DND-41 (cell line): ENCODE data around the gene IL26.
A peak's percentile ranks its signal among the peaks of the same experiment; 100 is the strongest.

ENCODE experiments used
- ATAC-seq: fragments of 200-7000 bp; cut with Tn5 transposase; 3 replicates; pipeline ENCODE4 v1.9.1; 2021; ENCODE audit warnings: low read depth; ENCODE audit not compliant: insufficient read depth
- DNase-seq: peaks from one replicate; pipeline ENCODE4 v3.0.0-alpha.2; 2020
- H2AFZ ChIP-seq: 2 replicates; pipeline ENCODE4 v1.6.0; 2012; ENCODE audit warnings: low read depth, low read length
- H3K27ac ChIP-seq: 2 replicates; pipeline ENCODE4 v1.5.1; 2012; ENCODE audit warnings: low read length, inconsistent platforms
- H3K27me3 ChIP-seq: fragments of 200-600 bp; sonication (generic); 2 replicates; pipeline ENCODE4 v1.6.0; 2012; ENCODE audit warnings: low read length, mild to moderate bottlenecking, inconsistent platforms; ENCODE audit not compliant: insufficient read depth, poor library complexity
- H3K36me3 ChIP-seq: 2 replicates; pipeline ENCODE4 v1.5.1; 2012; ENCODE audit warnings: low read length, inconsistent platforms; ENCODE audit not compliant: insufficient read depth
- H3K4me1 ChIP-seq: 2 replicates; pipeline ENCODE4 v1.5.1; 2012; ENCODE audit warnings: mild to moderate bottlenecking, low read length; ENCODE audit not compliant: insufficient read depth
- H3K4me2 ChIP-seq: 2 replicates; pipeline ENCODE4 v1.6.0; 2012; ENCODE audit warnings: mild to moderate bottlenecking, moderate library complexity, low read length, inconsistent platforms; ENCODE audit not compliant: insufficient read depth
- H3K4me3 ChIP-seq, 2 experiments: fragments of 200-600 bp in 1 of 2; shearing (Covaris generic) in 1 of 2; 2 replicates each; pipeline ENCODE4 v1.5.1; 2012 to 2016; ENCODE audit warnings: inconsistent platforms in 2 of 2, low read length in 2 of 2, mild to moderate bottlenecking in 2 of 2, low read depth in 1 of 2, moderate library complexity in 1 of 2
- H3K79me2 ChIP-seq: 2 replicates; pipeline ENCODE4 v1.6.0; 2012; ENCODE audit warnings: low read length, inconsistent platforms; ENCODE audit not compliant: insufficient read depth
- H3K9ac ChIP-seq: 2 replicates; pipeline ENCODE4 v1.6.0; 2012; ENCODE audit warnings: low read depth, mild to moderate bottlenecking, inconsistent platforms, low read length, moderate library complexity
- H3K9me3 ChIP-seq: 2 replicates; pipeline ENCODE4 v1.5.1; 2012; ENCODE audit warnings: low read length, moderate library complexity, mild to moderate bottlenecking, inconsistent platforms; ENCODE audit not compliant: insufficient read depth, severe bottlenecking
- H4K20me1 ChIP-seq: 2 replicates; pipeline ENCODE4 v1.6.0; 2012; ENCODE audit warnings: low read length; ENCODE audit not compliant: insufficient read depth
- CTCF ChIP-seq: IDR thresholded peaks from 2 replicates; pipeline ENCODE4 v1.5.1; 2012; ENCODE audit warnings: borderline replicate concordance, low read length, moderate library complexity, mild to moderate bottlenecking; ENCODE audit not compliant: poor library complexity, severe bottlenecking; ENCODE audit errors: extremely low read depth
- EZH2 ChIP-seq: IDR thresholded peaks from 3 replicates; pipeline ENCODE4 v1.6.1; 2012; ENCODE audit warnings: borderline replicate concordance, low read depth, mild to moderate bottlenecking, moderate library complexity, low read length, inconsistent platforms; ENCODE audit not compliant: severe bottlenecking

IL26 gene

DNA sequence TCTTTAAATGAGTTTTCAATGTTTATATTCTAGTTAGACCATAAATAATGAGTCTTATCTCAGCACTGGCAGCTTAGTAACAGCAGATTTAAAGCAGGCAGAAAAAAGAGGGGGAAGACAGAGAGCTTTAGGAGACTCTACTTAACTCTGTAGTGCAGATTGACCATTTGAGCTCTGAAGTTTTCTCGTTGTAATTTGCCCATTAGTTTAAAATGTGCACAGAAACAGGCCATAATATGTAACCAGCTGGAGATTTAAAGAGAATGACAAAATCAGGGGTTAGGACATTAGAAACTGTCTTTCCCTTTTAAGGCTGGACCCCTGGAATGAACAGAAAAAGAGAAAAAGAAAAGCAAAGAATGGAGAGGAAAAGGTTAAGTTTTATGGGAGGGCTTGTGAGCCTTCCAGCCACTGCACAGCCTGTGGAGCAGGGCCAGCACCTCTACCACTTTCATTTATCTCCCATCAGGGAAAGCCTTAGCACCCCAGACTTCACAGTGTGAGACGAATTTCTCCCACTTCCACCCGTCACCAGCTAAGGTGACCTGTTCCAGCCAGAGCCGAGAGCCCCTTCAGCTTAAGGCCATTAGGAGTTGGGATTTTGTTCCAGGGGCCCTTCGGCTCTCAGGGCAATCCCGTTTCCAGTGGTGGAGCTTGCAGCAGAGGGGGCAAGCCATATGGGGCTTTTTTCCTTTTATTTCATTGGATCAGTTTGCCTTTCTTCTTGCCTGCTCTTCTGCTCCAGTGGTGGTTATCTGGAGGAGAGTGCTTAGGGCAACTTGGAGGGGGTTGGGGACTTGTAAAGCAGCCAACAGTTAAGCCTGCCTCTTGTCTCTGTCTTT lies 19.8 kb upstream of the IL26 start:
- Histone ChIP-seq H3K27ac (no peak overlapping the region), H3K4me2 (no peak overlapping the region)

GRCh38 chr12:68242777-68243176 lies 17.2 kb upstream of the IL26 start:
- H3K27ac ChIP-seq, result no peak overlapping the region
- no peak overlapping the region for H3K9ac ChIP-seq
- no peak overlapping the region for H2AFZ ChIP-seq
- TF ChIP-seq EZH2 (no peak), CTCF (no peak)
- no peaks in the 10 kb centered on the region for H4K20me1 ChIP-seq
- no peak for ATAC-seq
- no peaks in the 10 kb centered on the region for H3K27me3 ChIP-seq
- no peaks in the 10 kb centered on the region for H3K79me2 ChIP-seq
- H3K36me3 ChIP-seq, result no peaks in the 10 kb centered on the region
- peaks cover 18% of the 10 kb centered on the region for H3K4me1 ChIP-seq
- DNase-seq, result no peak
- no peak overlapping the region for H3K4me3 ChIP-seq
- H3K9me3 ChIP-seq, result no peaks in the 10 kb centered on the region
- H3K4me2 ChIP-seq, result no peak overlapping the region

More for the DNA sequence above, 19.8 kb upstream of the IL26 start:
- Histone ChIP-seq H3K79me2 (no peaks in the 10 kb centered on the region), H3K4me3 (no peak overlapping the region), H4K20me1 (no peaks in the 10 kb centered on the region), H3K36me3 (no peaks in the 10 kb centered on the region), H3K4me1 (peaks cover 14% of the 10 kb centered on the region), H2AFZ (no peak overlapping the region), H3K27me3 (no peaks in the 10 kb centered on the region), H3K9me3 (no peaks in the 10 kb centered on the region), H3K9ac (no peak overlapping the region)
- DNase-seq, result no peak
- no peak for TF ChIP-seq CTCF
- TF ChIP-seq EZH2, result no peak
- ATAC-seq, result no peak

DNA sequence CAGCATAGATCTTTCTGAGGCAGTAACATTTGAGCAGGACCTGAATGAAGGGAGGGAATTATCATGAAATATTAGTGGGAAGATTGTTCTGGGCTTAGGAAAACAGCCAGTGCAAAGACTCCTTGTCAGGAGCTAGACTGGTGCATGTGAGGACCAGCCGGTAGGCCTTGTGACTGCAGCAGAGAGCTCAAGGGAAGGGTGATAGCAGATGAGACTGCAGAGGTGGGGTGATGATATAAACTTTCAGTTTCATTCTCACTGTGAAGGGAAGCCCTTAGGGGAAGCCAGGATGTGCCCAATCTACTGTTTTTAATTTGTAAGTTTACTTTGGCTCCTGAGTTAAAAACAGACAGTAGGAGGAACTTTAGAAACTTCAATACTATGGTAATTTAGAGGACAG lies 15.4 kb upstream of the IL26 start:
- no peaks in the 10 kb centered on the region for H3K27me3 ChIP-seq
- no peaks in the 10 kb centered on the region for H4K20me1 ChIP-seq
- no peak for TF ChIP-seq EZH2
- TF ChIP-seq CTCF, result no peak
- H3K4me1 ChIP-seq, result peaks cover 35% of the 10 kb centered on the region
- H3K4me2 ChIP-seq, result peak overlapping the region; percentile 50
- peak overlapping the region in 1 of 2 experiments; percentile 26; a peak in 2 of 4 replicates for H3K4me3 ChIP-seq
- H2AFZ ChIP-seq, result peak overlapping the region; percentile 88
- H3K9ac ChIP-seq, result peak overlapping the region; percentile 11
- peak; percentile 72 for DNase-seq
- peak; percentile 94 for ATAC-seq
- peak overlapping the region; percentile 69 for H3K27ac ChIP-seq
- no peaks in the 10 kb centered on the region for H3K79me2 ChIP-seq
- no peaks in the 10 kb centered on the region for H3K36me3 ChIP-seq
- H3K9me3 ChIP-seq, result no peaks in the 10 kb centered on the region
